ENCODE data around the gene INVS.
"Not testable (repeated sequence)": the region's sequence is repeated elsewhere in the genome, so short reads cannot be mapped to it uniquely, and the experiment has no call there.

INVS gene

DNA sequence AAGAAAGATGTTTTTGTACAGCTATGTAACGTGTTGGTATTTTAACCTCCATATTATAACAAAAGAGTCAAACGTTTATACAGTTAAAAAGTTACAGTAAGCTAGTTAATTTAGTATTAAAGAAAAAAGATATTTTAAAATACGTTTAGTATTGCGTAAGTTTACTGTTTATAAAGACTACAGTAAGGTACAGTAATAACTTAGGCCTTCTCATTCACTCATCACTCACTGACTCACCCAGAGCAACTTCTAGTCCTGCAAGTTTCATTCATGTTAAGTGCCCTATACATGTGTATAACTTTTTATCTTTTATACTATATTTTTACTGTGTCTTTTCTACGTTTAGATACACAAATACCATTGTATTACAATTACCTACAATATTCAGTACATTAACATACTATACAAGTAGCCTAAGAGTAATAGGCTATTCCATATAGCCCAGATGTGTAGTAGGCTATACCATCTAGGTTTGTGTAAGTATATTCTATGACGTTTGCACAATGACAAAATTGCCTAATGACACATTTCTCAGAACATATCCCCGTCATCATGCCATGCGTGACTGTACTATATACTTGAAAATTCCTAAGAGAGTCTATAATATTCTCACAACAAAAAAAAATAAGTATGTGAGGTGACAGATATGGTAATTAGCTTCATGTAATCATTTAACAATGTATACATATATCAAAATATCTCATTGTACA lies 34.0 kb upstream of the INVS start:
- Histone ChIP-seq H4K20me1 (peaks cover 0 to 72% (median 27%) of the 10 kb centered on the region in 11 experiments; a peak in 14 of 22 replicates), H3K4me1 (peaks cover 9 to 31% (median 17%) of the 10 kb centered on the region in 10 experiments), H3K9ac (no peak overlapping the region), H3K9me3 (replicated peaks in 1 of 11) (peaks cover 0 to 17% (median 10%) of the 10 kb centered on the region in 11 experiments; a peak in 15 of 22 replicates), H3K36me3 (peaks cover 0 to 15% (median 4%) of the 10 kb centered on the region in 11 experiments; a peak in 6 of 22 replicates), H3K27me3 (no peaks in the 10 kb centered on the region), H3K4me3 (no peak overlapping the region), H3K4me2 (no peak overlapping the region), H3K27ac (no peak overlapping the region)
- TF ChIP-seq Cebpa-rat (IDR thresholded peaks at IDR 0.05) = peak in 2 of 11 experiments; percentile 36 to 69; a peak in 2 of 22 replicates

DNA sequence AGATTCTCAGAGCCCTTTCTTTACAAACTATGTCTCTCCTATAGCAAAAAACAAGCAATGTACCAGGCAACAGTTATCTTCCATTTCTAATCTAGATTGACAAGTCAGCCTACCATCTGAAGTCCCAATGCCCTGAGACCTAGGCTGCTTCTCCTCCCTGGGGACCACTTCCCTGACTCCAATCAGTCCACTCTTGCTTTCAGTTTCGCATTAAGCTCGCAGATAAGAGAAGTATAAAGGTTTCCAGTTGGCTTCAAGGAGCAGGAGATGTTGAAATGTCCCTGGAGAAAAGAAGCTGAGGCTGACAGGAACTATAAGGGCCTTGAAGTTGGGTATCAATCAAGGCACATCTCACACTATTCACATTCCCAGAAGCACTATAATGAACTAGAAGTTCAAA lies 32.5 kb upstream of the INVS start:
- Histone ChIP-seq H3K4me3 (no peak overlapping the region), H3K4me2 (peak overlapping the region; percentile 32 to 80 (median 56)), H3K9ac (peak overlapping the region in 4 of 11 experiments; percentile 5 to 44 (median 32); a peak in 3 of 22 replicates), H3K27ac (peak overlapping the region in 9 of 11 experiments; percentile 13 to 78 (median 66); a peak in 16 of 22 replicates), H3K27me3 (no peaks in the 10 kb centered on the region), H3K9me3 (replicated peaks in 1 of 11) (peaks cover 0 to 19% (median 15%) of the 10 kb centered on the region in 11 experiments; a peak in 15 of 22 replicates), H3K36me3 (peaks cover 0 to 28% (median 4%) of the 10 kb centered on the region in 11 experiments; a peak in 7 of 22 replicates), H4K20me1 (peaks cover 0 to 75% (median 37%) of the 10 kb centered on the region in 11 experiments; a peak in 14 of 22 replicates), H3K4me1 (peaks cover 10 to 31% (median 19%) of the 10 kb centered on the region in 10 experiments)
- peak in 6 of 11 experiments; percentile 23 to 86 (median 57); a peak in 8 of 22 replicates for TF ChIP-seq Cebpa-rat (IDR thresholded peaks at IDR 0.05)

DNA sequence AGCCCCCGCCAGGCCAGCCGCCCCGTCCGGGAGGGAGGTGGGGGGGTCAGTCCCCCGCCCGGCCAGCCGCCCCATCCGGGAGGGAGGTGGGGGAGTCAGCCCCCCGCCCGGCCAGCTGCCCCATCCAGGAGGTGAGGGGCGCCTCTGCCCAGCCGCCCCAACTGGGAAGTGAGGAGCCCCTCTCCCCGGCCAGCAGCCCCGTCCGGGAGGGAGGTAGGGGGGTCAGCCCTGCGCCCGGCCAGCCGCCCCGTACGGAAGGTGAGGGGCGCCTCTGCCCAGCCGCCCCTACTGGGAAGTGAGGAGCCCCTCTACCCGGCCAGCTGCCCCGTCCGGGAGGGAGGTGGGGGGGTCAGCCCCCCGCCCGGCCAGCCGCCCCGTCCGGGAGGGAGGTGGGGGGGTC lies 31.1 kb upstream of the INVS start:
- Histone ChIP-seq H3K4me1 (peaks cover 10 to 30% (median 19%) of the 10 kb centered on the region in 10 experiments), H4K20me1 (peaks cover 0 to 75% (median 42%) of the 10 kb centered on the region in 11 experiments; a peak in 14 of 22 replicates), H3K36me3 (peaks cover 0 to 29% (median 5%) of the 10 kb centered on the region in 11 experiments; a peak in 8 of 22 replicates), H3K9me3 (replicated peaks in 1 of 11) (peaks cover 0 to 19% (median 15%) of the 10 kb centered on the region in 11 experiments; a peak in 15 of 22 replicates)
- not testable (repeated sequence) for H3K4me2 ChIP-seq, H3K9ac ChIP-seq, H3K27ac ChIP-seq, H3K27me3 ChIP-seq, H3K4me3 ChIP-seq

DNA sequence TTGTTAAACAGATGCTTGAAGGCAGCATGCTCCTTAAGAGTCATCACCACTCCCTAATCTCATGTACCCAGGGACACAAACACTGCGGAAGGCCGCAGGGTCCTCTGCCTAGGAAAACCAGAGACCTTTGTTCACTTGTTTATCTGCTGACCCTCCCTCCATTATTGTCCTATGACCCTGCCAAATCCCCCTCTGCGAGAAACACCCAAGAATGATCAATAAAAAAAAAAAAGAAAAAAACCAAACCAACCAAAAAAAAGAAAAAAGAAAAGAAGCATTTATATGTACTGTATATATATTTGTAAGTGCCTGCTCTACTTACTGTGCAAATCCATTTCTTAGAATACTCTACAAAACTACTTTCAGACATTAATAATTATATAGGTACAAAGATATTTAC lies 30.0 kb upstream of the INVS start:
- H3K36me3 ChIP-seq = peaks cover 2 to 29% (median 6%) of the 10 kb centered on the region in 11 experiments; a peak in 8 of 22 replicates
- not testable (repeated sequence) for H3K4me3 ChIP-seq, H3K4me2 ChIP-seq, H3K27ac ChIP-seq, H3K27me3 ChIP-seq, H3K9ac ChIP-seq
- peaks cover 0 to 19% (median 15%) of the 10 kb centered on the region in 11 experiments; a peak in 15 of 22 replicates for H3K9me3 ChIP-seq (replicated peaks in 1 of 11)
- H4K20me1 ChIP-seq = peaks cover 0 to 75% (median 46%) of the 10 kb centered on the region in 11 experiments; a peak in 16 of 22 replicates
- H3K4me1 ChIP-seq = peaks cover 10 to 22% (median 15%) of the 10 kb centered on the region in 10 experiments

DNA sequence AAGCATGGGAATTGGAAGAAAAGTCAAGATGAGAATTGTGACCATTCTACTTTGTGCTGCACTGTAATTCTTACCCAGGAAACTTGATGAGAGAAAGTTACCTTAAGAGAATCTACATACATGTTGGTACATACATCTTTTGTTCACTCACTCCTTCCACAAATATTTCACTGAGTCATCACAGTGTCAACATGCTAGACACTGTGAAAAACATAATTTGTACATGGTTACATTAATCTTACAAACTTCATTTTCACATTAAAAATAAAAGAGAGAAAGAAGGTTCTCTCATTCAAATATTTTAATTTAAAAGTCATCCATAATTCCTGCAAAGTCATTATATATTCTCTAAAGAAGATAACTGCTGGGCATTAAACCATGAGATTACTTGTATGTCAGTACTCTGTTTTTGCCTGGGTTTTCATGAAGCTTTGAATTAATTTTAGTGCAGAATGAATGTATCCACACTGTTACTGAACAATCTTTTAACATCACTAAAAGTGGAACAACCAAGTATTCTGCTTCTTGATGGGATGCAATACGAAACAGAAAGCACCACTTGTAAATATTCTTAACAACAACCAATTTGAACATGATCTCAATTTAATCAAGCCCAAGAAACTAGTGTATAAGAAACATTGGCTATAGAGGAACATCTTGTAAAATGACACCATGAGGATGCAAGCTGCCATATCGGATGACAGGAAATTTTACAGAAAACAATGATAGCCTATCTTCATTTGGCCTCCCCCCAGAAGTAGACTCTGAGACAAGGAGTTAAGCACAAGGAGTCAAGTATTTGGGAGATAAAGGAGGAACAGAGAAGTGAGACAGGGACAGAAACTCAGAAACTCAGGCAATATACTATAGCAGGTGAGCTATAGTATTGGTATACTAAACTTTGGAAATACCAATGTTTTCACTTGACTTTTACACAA lies 28.7 kb upstream of the INVS start:
- Histone ChIP-seq H3K27ac (no peak overlapping the region), H4K20me1 (peaks cover under 1 to 75% (median 46%) of the 10 kb centered on the region in 11 experiments; a peak in 16 of 22 replicates), H3K27me3 (no peaks in the 10 kb centered on the region), H3K36me3 (peaks cover 7 to 34% (median 16%) of the 10 kb centered on the region in 11 experiments; a peak in 19 of 22 replicates), H3K4me2 (no peak overlapping the region), H3K4me3 (no peak overlapping the region), H3K9me3 (replicated peaks in 1 of 11) (peaks cover 0 to 27% (median 19%) of the 10 kb centered on the region in 11 experiments; a peak in 15 of 22 replicates), H3K9ac (no peak overlapping the region), H3K4me1 (peaks cover 10 to 18% (median 15%) of the 10 kb centered on the region in 10 experiments)
- no peak for TF ChIP-seq Cebpa-rat (IDR thresholded peaks at IDR 0.05)

DNA sequence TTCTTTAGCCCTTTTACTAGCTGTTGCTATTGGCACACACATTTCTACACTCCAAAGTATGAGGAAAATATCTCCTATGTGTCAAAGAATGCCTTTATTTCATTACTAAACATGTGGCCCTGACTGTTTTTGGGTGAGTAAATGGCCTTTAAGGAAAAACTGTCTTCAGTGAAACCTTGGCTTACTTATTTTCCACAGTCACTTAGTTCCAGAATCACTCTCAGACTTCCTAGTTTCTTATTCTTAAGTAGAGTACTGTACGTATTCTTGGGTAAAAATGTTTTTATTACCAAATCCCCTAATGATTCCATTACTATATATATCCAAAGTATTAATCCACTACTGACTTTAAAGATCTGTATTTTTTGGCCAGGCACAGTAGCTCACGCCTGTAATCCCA lies 27.8 kb upstream of the INVS start:
- Histone ChIP-seq H3K27me3 (no peaks in the 10 kb centered on the region), H3K4me1 (peaks cover 7 to 19% (median 9%) of the 10 kb centered on the region in 10 experiments), H3K9ac (no peak overlapping the region), H3K9me3 (replicated peaks in 1 of 11) (peaks cover 0 to 31% (median 20%) of the 10 kb centered on the region in 11 experiments; a peak in 15 of 22 replicates), H3K4me3 (no peak overlapping the region), H3K36me3 (peaks cover 10 to 41% (median 22%) of the 10 kb centered on the region in 11 experiments; a peak in 20 of 22 replicates), H4K20me1 (peaks cover 2 to 75% (median 50%) of the 10 kb centered on the region in 11 experiments; a peak in 16 of 22 replicates), H3K27ac (no peak overlapping the region), H3K4me2 (no peak overlapping the region)
- no peak for TF ChIP-seq Cebpa-rat (IDR thresholded peaks at IDR 0.05)

DNA sequence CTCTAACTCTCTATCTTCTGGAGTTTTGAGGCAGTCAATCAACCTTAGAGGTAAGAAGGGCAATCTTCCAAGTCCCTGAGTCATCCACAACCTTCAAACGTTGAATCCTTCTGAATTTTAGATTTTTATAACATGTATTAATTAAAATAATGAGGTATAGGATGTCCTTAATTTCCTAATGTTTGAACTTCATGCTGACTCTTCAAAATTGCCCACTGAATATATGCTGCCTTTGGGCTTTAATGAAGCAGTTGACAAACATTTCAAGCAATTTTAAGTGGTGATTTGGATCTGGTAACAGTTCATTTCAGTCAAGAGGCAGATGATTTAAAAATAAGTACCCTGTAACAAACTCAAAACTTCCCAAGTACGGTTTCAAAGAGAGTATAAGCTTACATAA lies 26.2 kb upstream of the INVS start:
- Histone ChIP-seq H3K4me2 (no peak overlapping the region), H3K27ac (no peak overlapping the region), H3K4me3 (no peak overlapping the region), H3K9ac (no peak overlapping the region), H3K27me3 (no peaks in the 10 kb centered on the region), H3K4me1 (peaks cover 0 to 19% (median 0%) of the 10 kb centered on the region in 10 experiments; a peak in 2 of 20 replicates), H4K20me1 (peaks cover 0 to 82% (median 61%) of the 10 kb centered on the region in 11 experiments; a peak in 15 of 22 replicates), H3K9me3 (replicated peaks in 1 of 11) (peaks cover 0 to 45% (median 29%) of the 10 kb centered on the region in 11 experiments; a peak in 17 of 22 replicates), H3K36me3 (peaks cover 15 to 56% (median 37%) of the 10 kb centered on the region in 11 experiments; a peak in 21 of 22 replicates)
- TF ChIP-seq Cebpa-rat (IDR thresholded peaks at IDR 0.05) = no peak

DNA sequence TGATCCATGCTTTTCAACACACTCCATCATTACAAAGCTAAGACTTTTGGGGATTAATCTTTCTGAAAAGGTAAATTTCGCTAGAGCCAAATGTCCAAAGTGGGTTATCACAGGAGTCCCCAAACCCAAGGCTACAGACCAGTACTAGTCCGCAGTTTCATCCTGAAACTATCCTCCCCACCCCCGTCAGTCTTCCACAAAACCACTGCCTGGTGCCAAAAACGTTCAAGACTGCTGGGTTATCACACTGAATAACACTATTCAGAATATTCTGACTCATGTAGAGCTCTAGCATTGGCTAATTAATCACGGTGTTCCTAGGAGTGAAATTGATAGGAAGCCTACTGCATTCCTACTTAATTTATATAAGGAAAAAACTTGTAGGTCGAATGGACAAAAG lies 24.9 kb upstream of the INVS start:
- Histone ChIP-seq H3K36me3 (peaks cover 19 to 69% (median 48%) of the 10 kb centered on the region in 11 experiments; a peak in 21 of 22 replicates), H3K9me3 (replicated peaks in 1 of 11) (peaks cover 0 to 40% (median 24%) of the 10 kb centered on the region in 11 experiments; a peak in 17 of 22 replicates), H3K4me3 (no peak overlapping the region), H3K27me3 (no peaks in the 10 kb centered on the region), H3K9ac (no peak overlapping the region), H4K20me1 (peaks cover under 1 to 95% (median 71%) of the 10 kb centered on the region in 11 experiments; a peak in 15 of 22 replicates), H3K4me2 (no peak overlapping the region), H3K4me1 (peaks cover 0 to 22% (median 0%) of the 10 kb centered on the region in 10 experiments; a peak in 2 of 20 replicates), H3K27ac (no peak overlapping the region)
- no peak for TF ChIP-seq Cebpa-rat (IDR thresholded peaks at IDR 0.05)

Data from BLaER1 treated with 17β-estradiol and CSF1 and Interleukin-3, amounts not matched to agents 10 nM and 100 nM (cell line).